Measurements from ENCODE around the gene TRAPPC8.
"Not testable (repeated sequence)": the region's sequence is repeated elsewhere in the genome, so short reads cannot be mapped to it uniquely, and the experiment has no call there.

The TRAPPC8 gene

DNA sequence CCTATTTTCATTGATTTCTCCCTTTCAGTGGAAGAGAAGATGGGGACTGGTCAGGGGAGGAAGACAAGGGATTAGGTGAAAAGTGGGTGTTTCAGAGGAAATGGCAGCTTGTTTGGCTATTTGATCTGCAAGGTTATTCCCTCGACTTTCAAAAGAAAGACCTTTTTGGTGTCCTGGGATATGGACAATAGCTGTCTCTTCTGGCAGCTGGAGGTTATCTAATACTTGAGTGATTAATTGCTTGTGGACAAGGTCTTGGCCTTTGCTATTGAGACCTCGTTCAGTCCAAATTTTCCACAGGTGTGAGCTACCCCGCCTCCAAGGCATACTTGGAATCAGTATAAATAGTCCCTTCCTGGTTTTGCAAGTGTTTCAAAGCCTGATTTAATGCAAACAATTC, 33.3 kb upstream of the TRAPPC8 start:
- no peak overlapping the region for H3K27ac ChIP-seq
- H3K4me2 ChIP-seq, result no peak overlapping the region
- no peaks in the 10 kb centered on the region for H4K20me1 ChIP-seq
- no peak for TF ChIP-seq Cebpa-rat (IDR thresholded peaks at IDR 0.05)
- H3K9me3 ChIP-seq, result peaks cover 68% of the 10 kb centered on the region
- no peak overlapping the region for H3K9ac ChIP-seq
- no peak overlapping the region for H3K4me3 ChIP-seq
- no peaks in the 10 kb centered on the region for H3K4me1 ChIP-seq
- H3K27me3 ChIP-seq, result no peaks in the 10 kb centered on the region
- H3K36me3 ChIP-seq, result no peaks in the 10 kb centered on the region

GRCh38 chr18:31973929-31974546, 31.1 kb upstream of the TRAPPC8 start:
- H3K4me2 ChIP-seq, result no peak overlapping the region
- H3K4me1 ChIP-seq, result no peaks in the 10 kb centered on the region
- no peak overlapping the region for H3K27ac ChIP-seq
- H3K4me3 ChIP-seq, result no peak overlapping the region
- TF ChIP-seq Cebpa-rat (IDR thresholded peaks at IDR 0.05), result no peak
- H4K20me1 ChIP-seq, result no peaks in the 10 kb centered on the region
- H3K27me3 ChIP-seq, result no peaks in the 10 kb centered on the region
- H3K9me3 ChIP-seq, result peaks cover 59% of the 10 kb centered on the region
- no peak overlapping the region for H3K9ac ChIP-seq
- H3K36me3 ChIP-seq, result no peaks in the 10 kb centered on the region

DNA sequence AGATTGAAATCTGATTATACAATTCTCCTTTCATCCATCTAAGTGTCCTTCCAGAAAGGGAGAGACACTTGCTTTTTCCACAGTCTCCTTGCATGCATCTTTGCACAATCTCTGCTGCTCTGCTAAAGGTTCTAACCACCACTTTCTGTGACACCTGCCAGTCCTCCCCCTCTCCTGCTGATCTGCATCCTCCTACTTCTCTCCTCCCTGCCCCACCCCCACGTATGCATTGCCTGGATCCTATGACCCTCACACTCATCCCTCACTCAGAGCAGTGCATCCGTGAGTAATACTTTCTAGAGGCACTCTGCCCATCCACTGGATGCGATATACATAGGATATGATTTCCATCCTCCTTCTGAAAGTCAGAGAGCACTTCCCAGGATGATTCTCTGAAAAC, 27.7 kb upstream of the TRAPPC8 start:
- no peak overlapping the region for H3K4me2 ChIP-seq
- no peaks in the 10 kb centered on the region for H3K36me3 ChIP-seq
- H3K9ac ChIP-seq, result no peak overlapping the region
- no peak overlapping the region for H3K27ac ChIP-seq
- no peak for TF ChIP-seq Cebpa-rat (IDR thresholded peaks at IDR 0.05)
- H3K9me3 ChIP-seq, result peaks cover 45% of the 10 kb centered on the region
- peaks cover 2% of the 10 kb centered on the region; the same call in 1 of the 2 replicates for H3K4me1 ChIP-seq
- H3K27me3 ChIP-seq, result no peaks in the 10 kb centered on the region
- no peak overlapping the region for H3K4me3 ChIP-seq
- no peaks in the 10 kb centered on the region for H4K20me1 ChIP-seq

- H3K4me2 ChIP-seq, result no peak overlapping the region
- H3K4me1 ChIP-seq, result peaks cover 7% of the 10 kb centered on the region; the same call in 1 of the 2 replicates
- TF ChIP-seq Cebpa-rat (IDR thresholded peaks at IDR 0.05), result no peak
- H3K9ac ChIP-seq, result no peak overlapping the region
- no peaks in the 10 kb centered on the region for H3K27me3 ChIP-seq
- no peaks in the 10 kb centered on the region for H4K20me1 ChIP-seq
- H3K9me3 ChIP-seq, result peaks cover 15% of the 10 kb centered on the region
- no peak overlapping the region for H3K27ac ChIP-seq
- no peak overlapping the region for H3K4me3 ChIP-seq
- no peaks in the 10 kb centered on the region for H3K36me3 ChIP-seq
Observed at GRCh38 chr18:31965316-31965970, 22.5 kb upstream of the TRAPPC8 start.

DNA sequence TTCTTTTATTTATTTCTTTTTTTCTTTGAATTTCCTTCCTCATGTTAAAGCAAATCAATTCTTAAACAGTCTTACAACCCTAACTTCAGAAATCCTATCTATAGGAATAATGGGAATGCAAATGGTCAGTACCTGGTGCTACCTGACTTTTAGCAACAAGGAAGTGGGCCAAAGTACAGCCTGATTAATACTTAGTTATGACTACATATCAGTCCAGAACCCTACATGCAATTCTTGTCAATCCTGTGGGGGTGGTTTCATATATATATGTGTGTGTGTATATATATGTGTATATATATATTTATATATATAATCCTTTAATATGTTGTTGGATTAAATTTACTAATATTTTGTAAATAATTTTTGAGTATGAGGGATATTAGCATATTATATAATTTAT, 14.8 kb upstream of the TRAPPC8 start:
- Histone ChIP-seq H3K4me3 (no peak overlapping the region), H3K9me3 (no peaks in the 10 kb centered on the region; the same call in 1 of the 2 replicates), H3K27me3 (no peaks in the 10 kb centered on the region), H3K4me2 (no peak overlapping the region), H3K9ac (no peak overlapping the region), H4K20me1 (no peaks in the 10 kb centered on the region), H3K4me1 (peaks cover 16% of the 10 kb centered on the region), H3K27ac (no peak overlapping the region), H3K36me3 (no peaks in the 10 kb centered on the region)
- no peak for TF ChIP-seq Cebpa-rat (IDR thresholded peaks at IDR 0.05)

DNA sequence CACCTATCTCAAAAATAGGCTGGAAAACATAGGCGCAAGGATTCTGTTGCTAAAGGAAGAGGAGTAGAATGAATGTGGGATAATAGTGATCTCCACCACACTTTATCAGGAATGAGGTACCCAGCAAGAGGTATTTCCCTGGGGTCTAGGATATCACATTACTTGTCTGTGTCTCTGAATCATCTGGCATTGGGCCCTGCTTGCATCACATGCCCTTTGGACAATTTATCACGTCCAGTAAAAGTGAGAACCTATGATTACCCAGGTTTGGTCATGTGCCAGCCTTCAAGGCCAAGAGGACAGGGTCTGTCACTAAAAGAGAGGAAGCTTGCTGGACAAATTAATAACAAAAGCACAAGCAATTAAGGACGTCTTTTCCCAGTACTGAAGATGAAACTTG, 11.4 kb upstream of the TRAPPC8 start:
- Histone ChIP-seq H3K4me2 (peak overlapping the region; percentile 58), H3K27ac (peak overlapping the region; percentile 64), H3K4me1 (peaks cover 16% of the 10 kb centered on the region), H3K4me3 (no peak overlapping the region), H3K36me3 (no peaks in the 10 kb centered on the region), H4K20me1 (no peaks in the 10 kb centered on the region), H3K27me3 (no peaks in the 10 kb centered on the region), H3K9me3 (no peaks in the 10 kb centered on the region; the same call in 1 of the 2 replicates), H3K9ac (no peak overlapping the region)
- TF ChIP-seq Cebpa-rat (IDR thresholded peaks at IDR 0.05), result no peak

DNA sequence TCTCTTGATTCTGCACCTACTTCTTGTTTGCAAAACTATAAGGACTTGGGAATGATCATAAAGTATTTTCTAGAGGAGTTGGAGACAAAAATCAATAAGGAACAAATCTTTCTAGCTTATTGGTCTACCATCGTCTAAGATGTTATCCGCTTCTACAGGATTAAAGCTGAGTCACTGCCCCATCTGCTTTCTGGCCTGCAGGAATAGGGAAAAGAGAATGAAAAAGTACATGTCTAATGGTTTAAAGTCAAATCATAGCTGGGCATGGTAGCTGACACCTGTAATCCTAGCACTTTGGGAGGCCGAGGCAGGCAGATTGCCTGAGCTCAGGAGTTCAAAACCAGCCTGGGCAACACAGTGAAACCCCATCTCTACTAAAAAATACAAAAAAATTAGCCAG, 10.8 kb upstream of the TRAPPC8 start:
- H3K27me3 ChIP-seq, H3K4me2 ChIP-seq, H3K4me3 ChIP-seq, H4K20me1 ChIP-seq, H3K9ac ChIP-seq, H3K36me3 ChIP-seq, H3K27ac ChIP-seq, H3K9me3 ChIP-seq: not testable (repeated sequence)
- peaks cover 16% of the 10 kb centered on the region for H3K4me1 ChIP-seq

DNA sequence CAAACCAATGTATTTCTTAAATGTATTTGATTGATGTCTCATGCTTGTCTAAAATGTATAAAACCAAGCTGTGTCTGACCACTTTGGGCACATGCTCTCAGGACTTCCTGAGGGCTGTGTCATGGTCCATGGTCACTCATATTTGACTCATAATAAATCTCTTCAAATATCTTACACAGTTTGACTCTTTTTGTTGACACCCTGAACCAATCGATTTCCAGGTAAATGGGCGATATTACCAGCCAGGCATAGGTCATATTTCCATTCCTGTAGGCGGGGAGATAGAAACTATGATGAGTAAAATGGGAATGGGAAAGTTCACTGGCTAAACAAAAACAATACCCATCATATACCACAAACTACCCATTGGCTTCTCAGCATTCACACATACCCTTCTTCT, 9.3 kb upstream of the TRAPPC8 start:
- Histone ChIP-seq H3K27me3 (no peaks in the 10 kb centered on the region), H4K20me1 (no peaks in the 10 kb centered on the region), H3K4me2 (no peak overlapping the region), H3K27ac (no peak overlapping the region), H3K4me3 (no peak overlapping the region), H3K9ac (no peak overlapping the region), H3K4me1 (peaks cover 16% of the 10 kb centered on the region), H3K36me3 (no peaks in the 10 kb centered on the region), H3K9me3 (no peaks in the 10 kb centered on the region; the same call in 1 of the 2 replicates)
- no peak for TF ChIP-seq Cebpa-rat (IDR thresholded peaks at IDR 0.05)

GRCh38 chr18:31950583-31950982, 7.7 kb upstream of the TRAPPC8 start:
- no peak overlapping the region for H3K27ac ChIP-seq

DNA sequence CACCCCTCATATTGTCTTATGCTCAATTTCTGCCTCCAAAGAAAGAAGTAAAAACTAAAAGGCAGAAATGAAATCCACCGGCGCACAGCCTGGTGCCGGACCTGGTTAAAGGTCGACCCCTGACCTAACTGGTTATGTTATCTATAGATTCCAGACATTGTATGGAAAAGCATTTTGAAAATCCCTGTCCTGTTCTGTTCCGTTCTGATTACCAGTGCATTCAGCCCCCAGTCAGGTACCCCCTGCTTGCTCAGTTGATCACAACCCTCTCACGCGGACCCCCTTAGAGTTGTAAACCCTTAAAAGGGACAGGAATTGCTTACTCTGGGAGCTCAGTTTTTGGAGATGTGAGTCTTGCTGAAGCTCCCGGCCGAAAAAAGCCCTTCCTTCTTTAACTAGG, 5.4 kb upstream of the TRAPPC8 start:
- H3K36me3 ChIP-seq, H3K9ac ChIP-seq, H3K27me3 ChIP-seq, H4K20me1 ChIP-seq, H3K4me3 ChIP-seq, H3K4me2 ChIP-seq, H3K27ac ChIP-seq, H3K9me3 ChIP-seq: not testable (repeated sequence)
- peaks cover 16% of the 10 kb centered on the region for H3K4me1 ChIP-seq

More at GRCh38 chr18:31950583-31950982, 7.7 kb upstream of the TRAPPC8 start:
- peaks cover 16% of the 10 kb centered on the region for H3K4me1 ChIP-seq
- H3K4me3 ChIP-seq, result no peak overlapping the region
- TF ChIP-seq Cebpa-rat (IDR thresholded peaks at IDR 0.05), result no peak
- no peaks in the 10 kb centered on the region; the same call in 1 of the 2 replicates for H3K9me3 ChIP-seq
- H3K36me3 ChIP-seq, result no peaks in the 10 kb centered on the region
- no peak overlapping the region for H3K9ac ChIP-seq
- H4K20me1 ChIP-seq, result no peaks in the 10 kb centered on the region
- no peak overlapping the region for H3K4me2 ChIP-seq
- H3K27me3 ChIP-seq, result no peaks in the 10 kb centered on the region

All from BLaER1 (cell line).